ENCODE data around the gene OR5H14.

- TF ChIP-seq, protein P1, sequence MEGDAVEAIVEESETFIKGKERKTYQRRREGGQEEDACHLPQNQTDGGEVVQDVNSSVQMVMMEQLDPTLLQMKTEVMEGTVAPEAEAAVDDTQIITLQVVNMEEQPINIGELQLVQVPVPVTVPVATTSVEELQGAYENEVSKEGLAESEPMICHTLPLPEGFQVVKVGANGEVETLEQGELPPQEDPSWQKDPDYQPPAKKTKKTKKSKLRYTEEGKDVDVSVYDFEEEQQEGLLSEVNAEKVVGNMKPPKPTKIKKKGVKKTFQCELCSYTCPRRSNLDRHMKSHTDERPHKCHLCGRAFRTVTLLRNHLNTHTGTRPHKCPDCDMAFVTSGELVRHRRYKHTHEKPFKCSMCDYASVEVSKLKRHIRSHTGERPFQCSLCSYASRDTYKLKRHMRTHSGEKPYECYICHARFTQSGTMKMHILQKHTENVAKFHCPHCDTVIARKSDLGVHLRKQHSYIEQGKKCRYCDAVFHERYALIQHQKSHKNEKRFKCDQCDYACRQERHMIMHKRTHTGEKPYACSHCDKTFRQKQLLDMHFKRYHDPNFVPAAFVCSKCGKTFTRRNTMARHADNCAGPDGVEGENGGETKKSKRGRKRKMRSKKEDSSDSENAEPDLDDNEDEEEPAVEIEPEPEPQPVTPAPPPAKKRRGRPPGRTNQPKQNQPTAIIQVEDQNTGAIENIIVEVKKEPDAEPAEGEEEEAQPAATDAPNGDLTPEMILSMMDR (IDR thresholded peaks at IDR 0.05; ENCODE audit: low read length), result no peak
- TF ChIP-seq EZH2phosphoT487 (IDR thresholded peaks at IDR 0.05; ENCODE audit: low read length), result no peak
- no peak for TF ChIP-seq EZH2 (optimal IDR thresholded peaks at IDR 0.05; ENCODE audit: low read depth, low read length)
Measured at GRCh38 chr3:98099848-98100247, 47.4 kb upstream of the OR5H14 start.
